Measurements from ENCODE around the gene APBB1IP.

DNA sequence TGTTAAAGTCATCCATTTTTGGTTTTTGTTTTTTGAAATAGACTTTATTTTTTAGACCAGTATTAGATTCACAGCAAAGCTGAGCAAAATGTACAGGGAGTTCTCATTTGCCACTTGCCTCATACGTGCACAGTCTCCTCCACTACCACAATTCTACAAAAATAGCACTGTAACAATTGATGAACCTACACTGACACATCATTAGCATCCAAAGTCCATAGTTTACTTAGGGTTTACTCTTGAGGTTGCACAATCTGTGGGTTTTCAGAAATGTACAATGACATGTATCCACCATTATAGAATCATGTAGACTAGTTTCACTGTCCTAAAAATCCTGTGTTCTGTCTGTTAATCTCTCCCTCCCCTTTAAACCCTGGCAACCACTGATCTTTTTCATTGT, 133.5 kb downstream of the APBB1IP start:
- TF ChIP-seq, protein P1, sequence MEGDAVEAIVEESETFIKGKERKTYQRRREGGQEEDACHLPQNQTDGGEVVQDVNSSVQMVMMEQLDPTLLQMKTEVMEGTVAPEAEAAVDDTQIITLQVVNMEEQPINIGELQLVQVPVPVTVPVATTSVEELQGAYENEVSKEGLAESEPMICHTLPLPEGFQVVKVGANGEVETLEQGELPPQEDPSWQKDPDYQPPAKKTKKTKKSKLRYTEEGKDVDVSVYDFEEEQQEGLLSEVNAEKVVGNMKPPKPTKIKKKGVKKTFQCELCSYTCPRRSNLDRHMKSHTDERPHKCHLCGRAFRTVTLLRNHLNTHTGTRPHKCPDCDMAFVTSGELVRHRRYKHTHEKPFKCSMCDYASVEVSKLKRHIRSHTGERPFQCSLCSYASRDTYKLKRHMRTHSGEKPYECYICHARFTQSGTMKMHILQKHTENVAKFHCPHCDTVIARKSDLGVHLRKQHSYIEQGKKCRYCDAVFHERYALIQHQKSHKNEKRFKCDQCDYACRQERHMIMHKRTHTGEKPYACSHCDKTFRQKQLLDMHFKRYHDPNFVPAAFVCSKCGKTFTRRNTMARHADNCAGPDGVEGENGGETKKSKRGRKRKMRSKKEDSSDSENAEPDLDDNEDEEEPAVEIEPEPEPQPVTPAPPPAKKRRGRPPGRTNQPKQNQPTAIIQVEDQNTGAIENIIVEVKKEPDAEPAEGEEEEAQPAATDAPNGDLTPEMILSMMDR (IDR thresholded peaks at IDR 0.05) = no peak
- no peak for TF ChIP-seq POLR2A (IDR thresholded peaks at IDR 0.05)
- TF ChIP-seq EP300 (IDR thresholded peaks at IDR 0.05) = no peak
- no peak for TF ChIP-seq POLR2AphosphoS5 (IDR thresholded peaks at IDR 0.05)

Measured in stomach (tissue), 4 donors.